Progenitor cell of endocrine pancreas (in vitro differentiated cells): ENCODE measurements around the gene BACH2. TPM values are rescaled to one million over a fixed set of nuclear protein-coding genes. Genes with fewer than 3 reads are reported as not detected.

ENCODE experiments used
- DNase-seq: peaks from one replicate; pipeline ENCODE4 v3.0.0; 2021; ENCODE audit warnings: low spot score; ENCODE audit not compliant: unreplicated experiment
- H3K27ac Mint-ChIP-seq: 2 replicates; pipeline ENCODE4 v1.8.0; 2021; ENCODE audit warnings: mild to moderate bottlenecking, moderate library complexity, mixed read lengths
- H3K27me3 Mint-ChIP-seq: 2 replicates; pipeline ENCODE4 v1.8.0; 2021; ENCODE audit warnings: mixed read lengths
- H3K36me3 Mint-ChIP-seq: 2 replicates; pipeline ENCODE4 v1.8.0; 2022; ENCODE audit warnings: mixed read lengths; ENCODE audit not compliant: insufficient read depth
- H3K4me1 Mint-ChIP-seq: 2 replicates; pipeline ENCODE4 v1.8.0; 2021; ENCODE audit warnings: low read depth, mixed read lengths
- H3K4me3 Mint-ChIP-seq: 2 replicates; pipeline ENCODE4 v1.8.0; 2021; ENCODE audit warnings: low read depth, mild to moderate bottlenecking, moderate library complexity, mixed read lengths
- H3K9me3 Mint-ChIP-seq: 2 replicates; pipeline ENCODE4 v1.8.0; 2021; ENCODE audit warnings: low read depth, mixed read lengths
- total RNA-seq: library from RNA; stranded (reverse); gene quantifications from 2 replicates; pipeline ENCODE4 v1.2.1, GENCODE V29; 2021
- TF ChIP-seq, protein P1 (sequence below): fragments of 200-600 bp; sonication (generic); IDR thresholded peaks from one replicate; pipeline ENCODE4 v1.5.0; 2021; ENCODE audit warnings: antibody characterized with exemption, mild to moderate bottlenecking; ENCODE audit not compliant: unreplicated experiment

Gene BACH2
- total RNA-seq, 1 donor from 2014 or later, result 11.2 TPM

DNA sequence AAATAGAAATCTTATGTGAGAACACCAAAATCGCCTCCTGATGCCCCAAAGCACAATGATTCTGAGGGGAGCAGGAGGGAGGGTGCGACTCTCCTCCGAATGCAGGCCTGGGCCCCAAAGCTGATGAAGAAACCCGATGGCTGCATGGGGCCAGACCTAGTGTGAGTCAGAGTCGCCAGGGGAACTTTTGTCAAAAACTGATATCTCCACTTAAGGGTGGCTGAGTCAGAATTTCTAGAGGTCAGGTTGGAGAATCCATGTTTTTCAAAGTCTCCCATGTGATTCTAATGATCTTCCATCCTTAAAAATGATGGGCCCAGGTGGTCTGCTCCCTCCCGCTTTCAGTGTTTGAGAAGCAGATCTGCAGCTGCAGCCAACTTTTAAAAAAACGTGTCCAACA is 172.8 kb downstream of the BACH2 start:
- TF ChIP-seq, protein P1, sequence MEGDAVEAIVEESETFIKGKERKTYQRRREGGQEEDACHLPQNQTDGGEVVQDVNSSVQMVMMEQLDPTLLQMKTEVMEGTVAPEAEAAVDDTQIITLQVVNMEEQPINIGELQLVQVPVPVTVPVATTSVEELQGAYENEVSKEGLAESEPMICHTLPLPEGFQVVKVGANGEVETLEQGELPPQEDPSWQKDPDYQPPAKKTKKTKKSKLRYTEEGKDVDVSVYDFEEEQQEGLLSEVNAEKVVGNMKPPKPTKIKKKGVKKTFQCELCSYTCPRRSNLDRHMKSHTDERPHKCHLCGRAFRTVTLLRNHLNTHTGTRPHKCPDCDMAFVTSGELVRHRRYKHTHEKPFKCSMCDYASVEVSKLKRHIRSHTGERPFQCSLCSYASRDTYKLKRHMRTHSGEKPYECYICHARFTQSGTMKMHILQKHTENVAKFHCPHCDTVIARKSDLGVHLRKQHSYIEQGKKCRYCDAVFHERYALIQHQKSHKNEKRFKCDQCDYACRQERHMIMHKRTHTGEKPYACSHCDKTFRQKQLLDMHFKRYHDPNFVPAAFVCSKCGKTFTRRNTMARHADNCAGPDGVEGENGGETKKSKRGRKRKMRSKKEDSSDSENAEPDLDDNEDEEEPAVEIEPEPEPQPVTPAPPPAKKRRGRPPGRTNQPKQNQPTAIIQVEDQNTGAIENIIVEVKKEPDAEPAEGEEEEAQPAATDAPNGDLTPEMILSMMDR, result no peak
- no peak for DNase-seq
- Mint-ChIP-seq H3K9me3 (no peaks in the 10 kb centered on the region), H3K27ac (no peak overlapping the region), H3K27me3 (no peaks in the 10 kb centered on the region), H3K36me3 (no peaks in the 10 kb centered on the region), H3K4me1 (peaks cover 4% of the 10 kb centered on the region), H3K4me3 (no peak overlapping the region)

- TF ChIP-seq, protein P1, result no peak
- Mint-ChIP-seq H3K9me3 (peaks cover 6% of the 10 kb centered on the region), H3K36me3 (no peaks in the 10 kb centered on the region), H3K4me3 (no peak overlapping the region), H3K27me3 (no peaks in the 10 kb centered on the region), H3K27ac (no peak overlapping the region), H3K4me1 (peaks cover 4% of the 10 kb centered on the region)
- no peak for DNase-seq
These were observed 174.7 kb downstream of the BACH2 start for GRCh38 chr6:90121982-90122381.

- Mint-ChIP-seq H3K9me3 (peaks cover 17% of the 10 kb centered on the region), H3K27ac (no peak overlapping the region), H3K27me3 (no peaks in the 10 kb centered on the region), H3K4me1 (no peaks in the 10 kb centered on the region), H3K36me3 (no peaks in the 10 kb centered on the region), H3K4me3 (no peak overlapping the region)
- no peak for DNase-seq
- TF ChIP-seq, protein P1, result no peak
These were observed 176.3 kb downstream of the BACH2 start for GRCh38 chr6:90120327-90120726.

DNA sequence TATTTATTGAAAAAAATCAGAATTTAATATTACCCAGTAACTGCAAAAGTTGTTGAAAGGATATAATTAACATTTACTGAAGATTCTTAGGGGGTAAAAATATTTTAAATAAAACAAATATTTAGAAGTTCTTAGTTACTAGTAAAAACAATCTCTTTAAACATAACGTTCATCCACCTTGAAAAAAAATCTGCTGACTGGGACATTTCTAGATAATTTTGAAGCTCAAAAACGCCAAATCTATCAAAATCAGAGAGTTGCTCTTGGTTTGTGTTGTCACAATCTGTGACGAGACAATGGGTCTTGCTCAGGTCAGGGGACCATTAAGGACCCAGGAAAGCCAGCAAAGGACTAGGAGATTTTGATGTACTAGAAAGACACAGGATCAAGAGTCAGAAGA is 177.0 kb downstream of the BACH2 start:
- no peak for DNase-seq
- Mint-ChIP-seq H3K9me3 (peaks cover 22% of the 10 kb centered on the region), H3K4me1 (no peaks in the 10 kb centered on the region), H3K4me3 (no peak overlapping the region), H3K36me3 (peaks cover 2% of the 10 kb centered on the region), H3K27ac (no peak overlapping the region), H3K27me3 (no peaks in the 10 kb centered on the region)
- TF ChIP-seq, protein P1, result no peak

DNA sequence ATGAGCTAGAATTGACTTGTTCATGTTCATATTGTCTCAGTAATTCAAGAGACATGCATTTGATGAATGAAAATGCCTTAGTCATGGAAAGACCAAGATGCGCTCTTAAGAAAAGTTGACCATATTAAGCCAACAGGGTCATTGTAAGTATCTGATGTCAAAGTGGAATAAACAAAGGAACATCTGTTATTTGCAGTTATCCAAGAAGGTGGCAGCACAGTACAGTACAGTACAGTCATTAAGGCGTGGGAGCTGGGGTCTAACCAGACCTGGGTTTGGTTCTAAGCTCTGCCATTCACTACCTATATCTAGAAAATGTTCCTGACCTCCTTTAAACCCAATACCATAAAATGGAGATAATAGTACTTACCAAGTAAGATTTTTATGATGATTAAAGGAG is 178.1 kb downstream of the BACH2 start:
- no peak overlapping the region for H3K4me3 Mint-ChIP-seq
- peaks cover 32% of the 10 kb centered on the region for H3K9me3 Mint-ChIP-seq
- H3K27ac Mint-ChIP-seq, result no peak overlapping the region
- H3K27me3 Mint-ChIP-seq, result no peaks in the 10 kb centered on the region
- H3K36me3 Mint-ChIP-seq, result peaks cover 4% of the 10 kb centered on the region
- no peak for DNase-seq
- TF ChIP-seq, protein P1, result no peak
- H3K4me1 Mint-ChIP-seq, result no peaks in the 10 kb centered on the region
